VCaP (cell line): ENCODE results near the gene CNGA3.

Experiments
- H3K27ac ChIP-seq: fragments of 450-650 bp; 2 replicates; pipeline ENCODE4 v1.5.1; 2017
- TF ChIP-seq, protein P1 (sequence below): fragments of 450-650 bp; conservative IDR thresholded peaks from 2 replicates; pipeline ENCODE4 v1.5.1; 2017; ENCODE audit warnings: mild to moderate bottlenecking, moderate library complexity

Gene CNGA3

DNA sequence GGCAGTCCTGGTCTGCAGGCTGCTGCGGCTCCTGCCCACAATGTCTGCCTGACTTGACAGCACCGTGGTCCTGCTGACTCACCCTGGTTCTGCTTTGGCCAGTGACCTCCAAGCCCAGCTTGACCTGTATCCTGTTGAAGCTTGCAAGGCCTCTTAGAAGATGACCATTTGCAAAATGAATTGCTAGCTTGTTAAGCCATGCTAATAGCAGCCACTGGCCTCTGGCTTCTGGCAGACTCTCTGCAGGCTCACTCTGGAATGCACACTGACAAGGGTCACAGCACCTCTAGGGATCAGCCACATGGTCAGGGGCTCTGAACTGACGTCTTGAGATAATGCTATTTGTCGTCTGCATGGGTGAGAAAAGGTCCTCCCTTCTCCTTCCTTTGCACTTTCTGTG is 25.9 kb downstream of the CNGA3 start:
- TF ChIP-seq, protein P1, sequence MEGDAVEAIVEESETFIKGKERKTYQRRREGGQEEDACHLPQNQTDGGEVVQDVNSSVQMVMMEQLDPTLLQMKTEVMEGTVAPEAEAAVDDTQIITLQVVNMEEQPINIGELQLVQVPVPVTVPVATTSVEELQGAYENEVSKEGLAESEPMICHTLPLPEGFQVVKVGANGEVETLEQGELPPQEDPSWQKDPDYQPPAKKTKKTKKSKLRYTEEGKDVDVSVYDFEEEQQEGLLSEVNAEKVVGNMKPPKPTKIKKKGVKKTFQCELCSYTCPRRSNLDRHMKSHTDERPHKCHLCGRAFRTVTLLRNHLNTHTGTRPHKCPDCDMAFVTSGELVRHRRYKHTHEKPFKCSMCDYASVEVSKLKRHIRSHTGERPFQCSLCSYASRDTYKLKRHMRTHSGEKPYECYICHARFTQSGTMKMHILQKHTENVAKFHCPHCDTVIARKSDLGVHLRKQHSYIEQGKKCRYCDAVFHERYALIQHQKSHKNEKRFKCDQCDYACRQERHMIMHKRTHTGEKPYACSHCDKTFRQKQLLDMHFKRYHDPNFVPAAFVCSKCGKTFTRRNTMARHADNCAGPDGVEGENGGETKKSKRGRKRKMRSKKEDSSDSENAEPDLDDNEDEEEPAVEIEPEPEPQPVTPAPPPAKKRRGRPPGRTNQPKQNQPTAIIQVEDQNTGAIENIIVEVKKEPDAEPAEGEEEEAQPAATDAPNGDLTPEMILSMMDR, result no peak
- H3K27ac ChIP-seq, result no peak overlapping the region

DNA sequence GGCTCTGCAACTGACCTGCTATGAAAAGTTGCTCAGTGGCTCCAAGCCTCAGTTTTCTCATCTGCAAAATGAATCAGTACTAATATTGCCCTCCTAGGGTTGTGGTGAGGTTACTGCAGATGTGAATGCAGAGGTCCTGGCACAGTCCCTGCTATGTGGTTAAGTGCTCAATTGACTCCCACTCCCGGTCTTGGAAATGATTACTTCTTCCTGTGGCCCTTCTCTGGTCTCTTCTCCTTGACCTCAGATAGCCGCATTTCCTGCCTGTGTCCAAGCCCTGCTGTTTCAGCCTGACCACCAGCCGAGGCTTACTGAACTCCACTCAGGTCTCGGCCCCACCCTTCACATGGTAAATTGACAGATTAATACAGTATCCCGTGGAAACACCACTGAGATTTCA is 26.3 kb downstream of the CNGA3 start:
- no peak overlapping the region for H3K27ac ChIP-seq
- TF ChIP-seq, protein P1, result no peak

DNA sequence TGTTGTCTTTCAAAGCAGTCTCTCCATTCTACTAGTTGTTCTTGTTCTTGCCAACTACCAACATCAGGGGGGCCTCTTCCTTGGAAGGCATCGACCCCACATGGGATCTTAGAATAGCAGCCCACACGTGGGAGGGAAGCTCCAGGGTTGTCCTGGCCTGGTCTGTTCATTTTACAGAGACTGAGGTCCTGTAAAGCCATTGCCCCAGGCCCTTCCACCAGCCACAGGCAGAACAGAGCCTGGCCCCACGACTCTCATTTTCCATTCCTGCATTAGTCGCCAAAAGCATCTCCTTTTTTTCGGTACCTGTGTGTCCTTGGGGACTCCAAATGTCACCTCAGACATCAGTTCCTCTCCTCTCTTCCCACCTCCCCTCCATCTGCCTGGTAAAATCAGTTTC is 28.0 kb downstream of the CNGA3 start:
- H3K27ac ChIP-seq, result no peak overlapping the region
- TF ChIP-seq, protein P1, result no peak

DNA sequence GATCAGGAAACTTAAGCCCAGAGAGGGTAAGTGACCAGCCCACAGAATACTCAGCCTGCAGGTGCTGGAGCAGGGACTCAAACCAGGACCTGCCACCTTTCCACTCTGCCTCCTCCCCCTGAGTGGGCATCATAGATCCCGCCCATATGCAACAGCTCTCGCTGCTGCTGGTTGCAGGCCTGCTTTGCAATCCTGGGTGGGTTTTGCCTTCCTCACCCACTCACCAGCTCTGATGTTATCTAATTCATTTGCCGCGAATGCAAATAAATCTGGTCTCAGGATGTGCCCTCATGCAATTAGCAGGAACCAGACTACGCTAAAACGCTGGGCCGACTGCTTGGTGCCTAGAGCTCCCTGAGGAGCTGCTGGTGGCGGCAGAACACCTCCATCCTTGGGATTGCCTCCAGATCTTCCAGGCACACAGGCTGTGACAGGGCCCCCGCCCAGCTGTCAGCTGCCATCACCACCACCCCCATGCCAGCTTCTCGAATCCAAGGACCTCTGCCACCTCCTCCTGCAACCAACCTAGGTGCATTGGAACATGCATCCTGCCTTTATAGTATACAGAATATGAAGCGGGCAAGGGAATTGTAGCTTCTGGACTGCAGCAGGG is 28.8 kb downstream of the CNGA3 start:
- H3K27ac ChIP-seq, result no peak overlapping the region
- TF ChIP-seq, protein P1, result no peak

DNA sequence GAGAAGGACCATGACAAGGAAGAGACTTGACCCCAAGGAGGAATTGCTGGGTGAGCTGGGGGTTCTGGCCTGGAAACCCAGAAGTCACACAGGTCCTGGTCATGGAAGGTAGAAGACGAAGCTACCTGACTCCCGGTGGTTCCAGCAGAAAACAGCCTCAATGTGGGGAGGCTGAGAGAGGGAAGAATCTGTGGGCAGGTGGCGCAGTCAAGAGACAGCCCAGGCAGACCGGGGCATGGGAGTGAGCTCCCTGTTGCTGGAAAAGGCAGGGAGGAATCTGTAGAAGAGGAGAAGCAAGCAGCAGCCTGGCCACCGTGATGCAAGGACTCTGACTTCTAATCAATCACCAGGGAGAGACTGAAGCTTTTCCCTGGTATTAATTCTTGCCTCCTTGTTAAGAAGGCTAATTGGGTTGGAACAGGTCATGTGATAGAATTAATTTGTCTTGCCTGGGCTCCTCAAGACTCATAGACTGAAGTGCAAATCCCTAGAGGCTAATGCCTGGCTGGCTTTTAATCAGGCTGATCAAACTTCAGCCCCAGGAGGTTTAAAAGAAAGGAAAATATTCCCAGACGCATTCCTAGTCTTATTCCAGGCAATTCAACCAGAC is 30.1 kb downstream of the CNGA3 start:
- TF ChIP-seq, protein P1, result no peak
- no peak overlapping the region for H3K27ac ChIP-seq

DNA sequence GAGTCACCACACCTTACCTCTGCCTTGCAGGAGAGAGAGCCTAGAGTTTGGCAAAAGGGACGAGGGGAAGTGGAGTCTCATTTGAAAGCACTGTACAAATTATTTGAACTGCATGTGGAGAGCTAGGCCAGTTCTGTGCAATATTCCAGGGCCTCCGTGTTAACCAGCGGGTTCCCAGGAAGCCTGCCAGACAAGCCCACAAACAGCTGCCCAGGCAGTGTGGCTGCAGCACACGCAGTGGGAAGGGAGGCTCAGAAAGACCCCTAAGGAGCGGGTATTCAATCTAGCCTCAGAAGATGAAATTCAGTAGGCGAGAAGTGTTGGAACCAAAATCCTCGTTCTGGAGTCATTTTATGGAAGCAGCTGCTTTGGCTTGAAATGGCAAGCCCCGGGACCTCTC is 30.7 kb downstream of the CNGA3 start:
- no peak overlapping the region for H3K27ac ChIP-seq
- TF ChIP-seq, protein P1, result no peak

DNA sequence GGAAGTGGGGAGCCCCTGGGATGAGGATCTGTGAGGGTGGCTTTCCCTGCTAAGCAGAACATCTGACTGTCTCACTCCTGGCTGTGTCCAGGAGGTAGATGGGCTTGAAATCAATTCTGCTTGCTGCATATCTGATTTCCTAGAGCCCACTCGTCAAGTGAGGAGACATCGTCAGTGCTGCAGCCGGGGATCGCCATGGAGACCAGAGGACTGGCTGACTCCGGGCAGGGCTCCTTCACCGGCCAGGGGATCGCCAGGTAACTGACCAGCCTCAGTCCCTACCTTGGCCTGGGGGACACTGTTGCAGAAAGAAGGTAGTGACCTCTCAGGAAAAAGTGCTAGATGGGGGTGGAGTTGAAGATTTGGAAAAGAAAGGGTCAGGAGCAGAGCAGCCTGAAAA is 31.3 kb downstream of the CNGA3 start:
- no peak overlapping the region for H3K27ac ChIP-seq
- TF ChIP-seq, protein P1, result no peak
